GM12878 (cell line): ENCODE data around the gene TBC1D8.

Experiments
- BRCA1 ChIP-seq: IDR thresholded peaks from 2 replicates; pipeline ENCODE4 v1.6.1; 2011; ENCODE audit warnings: low read depth, low read length, improper control_type of control experiment
- CREB1 ChIP-seq: IDR thresholded peaks from 2 replicates; pipeline ENCODE4 v1.6.1; 2012; ENCODE audit warnings: low read depth, mild to moderate bottlenecking, inconsistent platforms
- CTCF ChIP-seq, 3 experiments: IDR thresholded peaks in 2 of 3; conservative IDR thresholded peaks in 1 of 3; 2 replicates each; pipeline ENCODE4 v1.5.1; 2011; ENCODE audit warnings: low read depth in 3 of 3, low read length in 3 of 3, mild to moderate bottlenecking in 3 of 3, control low read depth in 2 of 3, moderate library complexity in 2 of 3, inconsistent platforms in 1 of 3, mixed read lengths in 1 of 3; ENCODE audit not compliant: control insufficient read depth in 2 of 3, insufficient read depth in 1 of 3; ENCODE audit errors: extremely low read depth in 1 of 3
- DPF2 ChIP-seq: fragments of 450-650 bp; IDR thresholded peaks from 2 replicates; pipeline ENCODE4 v1.6.1; 2017; ENCODE audit warnings: mild to moderate bottlenecking
- ETV6 ChIP-seq, 2 experiments: fragments of 450-650 bp in 1 of 2; IDR thresholded peaks in 1 of 2; conservative IDR thresholded peaks in 1 of 2; 2 replicates each; pipeline ENCODE4 v1.6.1; 2014; ENCODE audit warnings: antibody characterized with exemption in 1 of 2, borderline replicate concordance in 1 of 2, low read depth in 1 of 2, mild to moderate bottlenecking in 1 of 2, moderate library complexity in 1 of 2
- EZH2 ChIP-seq: IDR thresholded peaks from 2 replicates; pipeline ENCODE4 v1.6.1; 2012; ENCODE audit warnings: low read depth, mild to moderate bottlenecking, control low read depth, inconsistent platforms, low read length, borderline replicate concordance; ENCODE audit not compliant: control insufficient read depth
- GABPA ChIP-seq: IDR thresholded peaks from 2 replicates; pipeline ENCODE4 v1.6.1; 2014; ENCODE audit warnings: antibody characterized with exemption, low read depth, mild to moderate bottlenecking, inconsistent platforms
- KDM1A ChIP-seq: fragments of 200-600 bp; sonication (generic); IDR thresholded peaks from 2 replicates; pipeline ENCODE4 v1.6.1; 2016; ENCODE audit warnings: borderline replicate concordance
- MLLT1 ChIP-seq: fragments of 450-650 bp; IDR thresholded peaks from 2 replicates; pipeline ENCODE4 v1.6.1; 2016; ENCODE audit warnings: mild to moderate bottlenecking
- POLR2A ChIP-seq: IDR thresholded peaks from 2 replicates; pipeline ENCODE4 v1.6.1; 2011; ENCODE audit warnings: low read depth, mild to moderate bottlenecking, low read length
- STAT1 ChIP-seq: fragments of 450-650 bp; conservative IDR thresholded peaks from 2 replicates; pipeline ENCODE4 v1.6.1; 2014; ENCODE audit warnings: antibody characterized with exemption, mild to moderate bottlenecking
- STAT3 ChIP-seq: IDR thresholded peaks from 2 replicates; pipeline ENCODE4 v1.6.1; 2011; ENCODE audit warnings: low read depth, low read length, improper control_type of control experiment
- TAF1 ChIP-seq: IDR thresholded peaks from 2 replicates; pipeline ENCODE4 v1.6.1; 2011; ENCODE audit warnings: mild to moderate bottlenecking, low read depth, low read length, borderline replicate concordance
- TF ChIP-seq, protein P1 (sequence below): IDR thresholded peaks from 2 replicates; pipeline ENCODE4 v1.6.1; 2012; ENCODE audit warnings: mild to moderate bottlenecking, low read depth, low read length

- no peak for TF ChIP-seq STAT1
- TF ChIP-seq CTCF (IDR thresholded peaks at IDR 0.05 in 2 of 3, conservative IDR thresholded peaks at IDR 0.05 in 1 of 3; ENCODE audit: control insufficient read depth in 2 of 3, extremely low read depth in 1 of 3, insufficient read depth in 1 of 3, low read depth in 3 of 3, low read length in 3 of 3), result no peak
- TF ChIP-seq GABPA, result no peak
- TF ChIP-seq MLLT1, result no peak
- no peak for TF ChIP-seq DPF2
- no peak for TF ChIP-seq KDM1A
- TF ChIP-seq BRCA1, result no peak
- no peak for TF ChIP-seq TAF1
- no peak for TF ChIP-seq CREB1
- no peak for TF ChIP-seq EZH2
- TF ChIP-seq, protein P1, sequence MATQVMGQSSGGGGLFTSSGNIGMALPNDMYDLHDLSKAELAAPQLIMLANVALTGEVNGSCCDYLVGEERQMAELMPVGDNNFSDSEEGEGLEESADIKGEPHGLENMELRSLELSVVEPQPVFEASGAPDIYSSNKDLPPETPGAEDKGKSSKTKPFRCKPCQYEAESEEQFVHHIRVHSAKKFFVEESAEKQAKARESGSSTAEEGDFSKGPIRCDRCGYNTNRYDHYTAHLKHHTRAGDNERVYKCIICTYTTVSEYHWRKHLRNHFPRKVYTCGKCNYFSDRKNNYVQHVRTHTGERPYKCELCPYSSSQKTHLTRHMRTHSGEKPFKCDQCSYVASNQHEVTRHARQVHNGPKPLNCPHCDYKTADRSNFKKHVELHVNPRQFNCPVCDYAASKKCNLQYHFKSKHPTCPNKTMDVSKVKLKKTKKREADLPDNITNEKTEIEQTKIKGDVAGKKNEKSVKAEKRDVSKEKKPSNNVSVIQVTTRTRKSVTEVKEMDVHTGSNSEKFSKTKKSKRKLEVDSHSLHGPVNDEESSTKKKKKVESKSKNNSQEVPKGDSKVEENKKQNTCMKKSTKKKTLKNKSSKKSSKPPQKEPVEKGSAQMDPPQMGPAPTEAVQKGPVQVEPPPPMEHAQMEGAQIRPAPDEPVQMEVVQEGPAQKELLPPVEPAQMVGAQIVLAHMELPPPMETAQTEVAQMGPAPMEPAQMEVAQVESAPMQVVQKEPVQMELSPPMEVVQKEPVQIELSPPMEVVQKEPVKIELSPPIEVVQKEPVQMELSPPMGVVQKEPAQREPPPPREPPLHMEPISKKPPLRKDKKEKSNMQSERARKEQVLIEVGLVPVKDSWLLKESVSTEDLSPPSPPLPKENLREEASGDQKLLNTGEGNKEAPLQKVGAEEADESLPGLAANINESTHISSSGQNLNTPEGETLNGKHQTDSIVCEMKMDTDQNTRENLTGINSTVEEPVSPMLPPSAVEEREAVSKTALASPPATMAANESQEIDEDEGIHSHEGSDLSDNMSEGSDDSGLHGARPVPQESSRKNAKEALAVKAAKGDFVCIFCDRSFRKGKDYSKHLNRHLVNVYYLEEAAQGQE, result no peak
- no peak for TF ChIP-seq POLR2A
- no peak for TF ChIP-seq ETV6 (conservative IDR thresholded peaks at IDR 0.05 in 1 of 2, IDR thresholded peaks at IDR 0.05 in 1 of 2; ENCODE audit: borderline replicate concordance in 1 of 2, low read depth in 1 of 2)
- no peak for TF ChIP-seq STAT3
Measured at GRCh38 chr2:100991404-100991773, 159.8 kb downstream of the TBC1D8 start.
